Measurements from ENCODE around the gene CHRM2. TPM values are rescaled to one million over a fixed set of nuclear protein-coding genes. Genes with fewer than 3 reads are reported as not detected.

Gene CHRM2
- total RNA-seq, 1 donor from 2014 or later = not detected

DNA sequence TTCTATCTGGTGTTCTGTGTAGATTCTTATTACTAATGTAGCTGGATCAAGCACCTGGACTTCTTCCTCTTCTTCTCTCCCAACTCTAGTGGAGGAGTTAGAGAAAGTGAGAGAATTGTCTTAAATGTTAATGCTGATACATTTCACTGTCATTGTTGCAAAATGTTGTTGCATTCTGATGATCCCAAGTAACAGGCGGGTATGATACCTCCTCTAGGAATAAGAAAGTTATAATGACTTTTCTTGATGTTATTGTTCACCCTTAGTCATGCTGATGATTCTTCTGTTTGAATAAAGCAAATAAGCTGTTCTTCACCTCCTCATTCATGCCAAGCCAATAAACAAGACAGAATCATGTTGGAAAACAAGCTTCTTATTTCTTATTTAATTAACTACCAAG, 9.1 kb downstream of the CHRM2 start:
- Mint-ChIP-seq H3K9me3 (no peaks in the 10 kb centered on the region), H3K27me3 (peaks cover 1% of the 10 kb centered on the region), H3K4me3 (no peak overlapping the region), H3K4me1 (no peaks in the 10 kb centered on the region), H3K36me3 (ENCODE audit: low read depth) (no peaks in the 10 kb centered on the region), H3K27ac (no peak overlapping the region)
- no peak for DNase-seq
- intact Hi-C loops (cut with micrococcal nuclease) = no loop called here

GRCh38 chr7:136877990-136878389, 9.5 kb downstream of the CHRM2 start:
- Mint-ChIP-seq H3K9me3 (no peaks in the 10 kb centered on the region), H3K27ac (no peak overlapping the region), H3K4me1 (no peaks in the 10 kb centered on the region), H3K36me3 (ENCODE audit: low read depth) (no peaks in the 10 kb centered on the region), H3K27me3 (no peaks in the 10 kb centered on the region), H3K4me3 (no peak overlapping the region)
- DNase-seq = no peak
- intact Hi-C loops (cut with micrococcal nuclease) = no loop called here

- H3K27me3 Mint-ChIP-seq = no peaks in the 10 kb centered on the region
Measured at GRCh38 chr7:136878878-136879277, 10.4 kb downstream of the CHRM2 start.

GRCh38 chr7:136883046-136883445, 14.6 kb downstream of the CHRM2 start:
- intact Hi-C loops (cut with micrococcal nuclease) = no loop called here
- Mint-ChIP-seq H3K36me3 (ENCODE audit: low read depth) (no peaks in the 10 kb centered on the region), H3K9me3 (no peaks in the 10 kb centered on the region), H3K4me1 (no peaks in the 10 kb centered on the region), H3K4me3 (no peak overlapping the region), H3K27ac (no peak overlapping the region), H3K27me3 (no peaks in the 10 kb centered on the region)
- no peak for DNase-seq

More at GRCh38 chr7:136878878-136879277, 10.4 kb downstream of the CHRM2 start:
- no peak overlapping the region for H3K27ac Mint-ChIP-seq
- intact Hi-C loops (cut with micrococcal nuclease) = no loop called here
- no peaks in the 10 kb centered on the region for H3K36me3 Mint-ChIP-seq (ENCODE audit: low read depth)
- DNase-seq = no peak
- H3K4me3 Mint-ChIP-seq = no peak overlapping the region
- H3K4me1 Mint-ChIP-seq = no peaks in the 10 kb centered on the region
- H3K9me3 Mint-ChIP-seq = no peaks in the 10 kb centered on the region

- H3K27me3 Mint-ChIP-seq = no peaks in the 10 kb centered on the region
- no peaks in the 10 kb centered on the region for H3K4me1 Mint-ChIP-seq
- intact Hi-C loops (cut with micrococcal nuclease) = no loop called here
Measured at GRCh38 chr7:136884492-136884891, 16.0 kb downstream of the CHRM2 start.

DNA sequence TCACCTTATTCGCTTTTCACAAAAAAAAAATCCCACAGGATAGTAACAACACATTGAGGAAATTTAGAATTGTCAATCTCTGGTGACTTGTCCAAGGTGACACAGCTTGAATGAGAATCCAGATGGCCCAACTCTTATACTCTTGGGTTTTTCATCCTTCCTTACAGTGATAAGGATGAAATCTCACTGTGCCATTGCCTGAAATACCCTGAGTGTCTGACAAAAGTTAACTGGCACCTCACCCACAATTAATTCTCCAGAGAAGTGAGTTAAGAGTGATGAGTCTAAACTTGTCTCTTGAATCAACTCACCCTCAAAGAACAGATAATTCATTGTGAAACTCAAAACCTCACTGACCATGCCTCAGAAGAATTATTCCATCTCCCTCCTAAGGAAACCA, 18.9 kb downstream of the CHRM2 start:
- no peak overlapping the region for H3K4me3 Mint-ChIP-seq
- no peaks in the 10 kb centered on the region for H3K4me1 Mint-ChIP-seq
- H3K9me3 Mint-ChIP-seq = no peaks in the 10 kb centered on the region
- no peaks in the 10 kb centered on the region for H3K27me3 Mint-ChIP-seq
- no peak overlapping the region for H3K27ac Mint-ChIP-seq
- no peak for DNase-seq
- H3K36me3 Mint-ChIP-seq (ENCODE audit: low read depth) = no peaks in the 10 kb centered on the region
- intact Hi-C loops (cut with micrococcal nuclease) = no loop called here

More at GRCh38 chr7:136884492-136884891, 16.0 kb downstream of the CHRM2 start:
- H3K36me3 Mint-ChIP-seq (ENCODE audit: low read depth) = no peaks in the 10 kb centered on the region
- H3K27ac Mint-ChIP-seq = no peak overlapping the region
- no peak overlapping the region for H3K4me3 Mint-ChIP-seq
- no peaks in the 10 kb centered on the region for H3K9me3 Mint-ChIP-seq
- DNase-seq = no peak

GRCh38 chr7:136890399-136890798, 21.9 kb downstream of the CHRM2 start:
- no peaks in the 10 kb centered on the region for H3K27me3 Mint-ChIP-seq
- no peaks in the 10 kb centered on the region for H3K4me1 Mint-ChIP-seq
- DNase-seq = no peak
- H3K9me3 Mint-ChIP-seq = peaks cover 8% of the 10 kb centered on the region
- H3K36me3 Mint-ChIP-seq (ENCODE audit: low read depth) = no peaks in the 10 kb centered on the region
- intact Hi-C loops (cut with micrococcal nuclease) = no loop called here
- no peak overlapping the region for H3K27ac Mint-ChIP-seq
- H3K4me3 Mint-ChIP-seq = no peak overlapping the region

DNA sequence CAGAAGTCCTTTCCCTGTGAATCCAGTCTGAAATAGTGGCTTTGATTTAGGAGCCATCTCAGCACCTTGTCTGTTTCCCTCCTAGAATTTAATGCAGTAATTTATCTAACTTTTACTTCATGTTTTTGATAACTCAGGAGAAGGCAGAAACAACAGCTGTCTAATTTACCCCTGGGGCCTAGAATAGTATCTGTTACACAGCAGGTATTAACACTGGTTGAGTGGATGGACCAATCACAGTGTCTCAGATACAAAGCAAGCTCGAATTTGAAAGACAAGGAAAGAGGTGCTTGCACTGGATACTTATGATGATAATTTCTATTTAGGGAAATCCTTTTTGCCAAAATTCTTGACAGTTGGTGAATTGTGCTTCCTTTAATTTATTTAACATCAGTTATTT, 23.4 kb downstream of the CHRM2 start:
- intact Hi-C loops (cut with micrococcal nuclease) = no loop called here
- DNase-seq = no peak
- Mint-ChIP-seq H3K4me1 (no peaks in the 10 kb centered on the region), H3K4me3 (no peak overlapping the region), H3K9me3 (peaks cover 8% of the 10 kb centered on the region), H3K27ac (no peak overlapping the region), H3K36me3 (ENCODE audit: low read depth) (no peaks in the 10 kb centered on the region), H3K27me3 (no peaks in the 10 kb centered on the region)

DNA sequence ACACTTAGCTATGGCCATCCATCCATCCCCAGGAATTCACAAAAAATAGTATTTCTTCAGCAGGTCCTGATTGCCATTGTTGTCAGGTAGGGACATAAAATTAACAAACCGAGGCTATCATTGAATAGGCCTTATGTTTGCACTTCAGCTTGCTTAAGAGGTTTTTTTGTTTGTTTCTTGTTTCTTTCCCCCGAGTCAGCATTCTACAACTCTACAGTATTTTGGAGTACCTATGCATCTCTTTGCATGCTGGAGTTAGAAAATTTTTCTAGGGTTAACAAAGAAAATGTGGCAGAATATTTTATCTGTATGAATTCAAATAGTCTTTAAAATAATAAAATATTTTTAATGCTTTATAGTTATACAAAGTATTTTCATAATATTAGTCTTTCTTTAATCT, 26.3 kb downstream of the CHRM2 start:
- H3K4me1 Mint-ChIP-seq = no peaks in the 10 kb centered on the region
- intact Hi-C loops (cut with micrococcal nuclease) = no loop called here
- H3K4me3 Mint-ChIP-seq = no peak overlapping the region
- no peak overlapping the region for H3K27ac Mint-ChIP-seq
- H3K36me3 Mint-ChIP-seq (ENCODE audit: low read depth) = no peaks in the 10 kb centered on the region
- no peaks in the 10 kb centered on the region for H3K27me3 Mint-ChIP-seq
- H3K9me3 Mint-ChIP-seq = peaks cover 8% of the 10 kb centered on the region
- DNase-seq = no peak

- Mint-ChIP-seq H3K9me3 (peaks cover 8% of the 10 kb centered on the region), H3K27ac (no peak overlapping the region), H3K4me1 (no peaks in the 10 kb centered on the region), H3K27me3 (no peaks in the 10 kb centered on the region), H3K36me3 (ENCODE audit: low read depth) (no peaks in the 10 kb centered on the region), H3K4me3 (no peak overlapping the region)
- DNase-seq = no peak
- intact Hi-C loops (cut with micrococcal nuclease) = no loop called here
Measured at GRCh38 chr7:136897676-136898075, 29.2 kb downstream of the CHRM2 start.

DNA sequence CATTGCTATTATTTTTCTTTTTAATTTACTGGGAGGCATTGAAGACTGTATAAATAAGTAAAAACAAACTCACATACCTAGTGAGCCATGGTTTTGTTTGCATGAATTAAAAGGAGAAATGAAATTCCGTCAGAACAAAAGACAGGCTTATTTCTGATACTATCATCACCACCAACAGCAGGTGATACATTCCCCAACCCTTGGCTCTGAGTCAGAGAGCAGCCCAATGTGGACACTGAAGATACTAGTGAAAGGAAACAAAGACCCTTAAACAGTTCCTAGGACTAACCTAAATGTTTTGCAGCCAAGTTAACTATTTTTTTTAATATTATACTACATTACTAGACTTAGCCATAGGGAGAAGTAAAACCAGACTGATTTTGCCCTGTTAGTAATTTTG, 31.6 kb downstream of the CHRM2 start:
- H3K4me1 Mint-ChIP-seq = no peaks in the 10 kb centered on the region
- H3K36me3 Mint-ChIP-seq (ENCODE audit: low read depth) = no peaks in the 10 kb centered on the region
- no peak overlapping the region for H3K4me3 Mint-ChIP-seq
- H3K27ac Mint-ChIP-seq = no peak overlapping the region
- DNase-seq = no peak
- intact Hi-C loops (cut with micrococcal nuclease) = no loop called here
- no peaks in the 10 kb centered on the region for H3K9me3 Mint-ChIP-seq
- no peaks in the 10 kb centered on the region for H3K27me3 Mint-ChIP-seq

DNA sequence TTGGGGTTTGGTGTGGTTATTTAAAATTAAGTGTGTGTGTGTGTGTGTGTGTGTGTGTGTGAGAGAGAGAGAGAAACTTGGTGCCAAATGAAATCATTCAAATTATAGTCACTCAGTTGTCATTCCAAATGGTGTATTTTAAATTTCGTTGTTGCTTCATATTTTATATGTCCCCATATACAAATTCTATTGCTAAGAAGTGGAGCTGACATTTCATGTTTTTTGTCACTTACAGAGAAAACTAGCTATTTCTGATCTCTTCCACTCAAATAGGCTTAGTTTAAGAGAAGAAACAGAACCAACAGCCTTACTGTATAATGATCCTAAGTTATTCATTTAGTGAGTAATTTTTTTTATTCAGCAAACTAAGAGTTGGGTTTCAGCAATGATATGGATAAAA, 42.3 kb downstream of the CHRM2 start:
- Mint-ChIP-seq H3K4me1 (no peaks in the 10 kb centered on the region), H3K36me3 (ENCODE audit: low read depth) (no peaks in the 10 kb centered on the region), H3K27ac (no peak overlapping the region), H3K27me3 (no peaks in the 10 kb centered on the region), H3K9me3 (no peaks in the 10 kb centered on the region), H3K4me3 (no peak overlapping the region)
- DNase-seq = no peak
- intact Hi-C loops (cut with micrococcal nuclease) = no loop called here

GRCh38 chr7:136911344-136911743, 42.9 kb downstream of the CHRM2 start:
- Mint-ChIP-seq H3K27ac (no peak overlapping the region), H3K4me3 (no peak overlapping the region), H3K36me3 (ENCODE audit: low read depth) (no peaks in the 10 kb centered on the region), H3K27me3 (no peaks in the 10 kb centered on the region), H3K9me3 (no peaks in the 10 kb centered on the region), H3K4me1 (no peaks in the 10 kb centered on the region)
- no peak for DNase-seq
- intact Hi-C loops (cut with micrococcal nuclease) = no loop called here

GRCh38 chr7:136912339-136912738, 43.9 kb downstream of the CHRM2 start:
- H3K4me1 Mint-ChIP-seq = no peaks in the 10 kb centered on the region

GRCh38 chr7:136914016-136914415, 45.6 kb downstream of the CHRM2 start:
- intact Hi-C loops (cut with micrococcal nuclease) = no loop called here
- Mint-ChIP-seq H3K9me3 (no peaks in the 10 kb centered on the region), H3K36me3 (ENCODE audit: low read depth) (no peaks in the 10 kb centered on the region), H3K4me1 (no peaks in the 10 kb centered on the region), H3K4me3 (no peak overlapping the region), H3K27ac (no peak overlapping the region), H3K27me3 (no peaks in the 10 kb centered on the region)
- DNase-seq = no peak

More at GRCh38 chr7:136912339-136912738, 43.9 kb downstream of the CHRM2 start:
- Mint-ChIP-seq H3K27me3 (no peaks in the 10 kb centered on the region), H3K27ac (no peak overlapping the region), H3K9me3 (no peaks in the 10 kb centered on the region), H3K36me3 (ENCODE audit: low read depth) (no peaks in the 10 kb centered on the region), H3K4me3 (no peak overlapping the region)
- no peak for DNase-seq
- intact Hi-C loops (cut with micrococcal nuclease) = no loop called here

Data from activated CD4-positive, alpha-beta T cell treated with anti-CD3 and anti-CD28 coated beads, Interleukin-2, amount 10 ng/mL, durations not matched to agents 24 days and 14 days (primary cell).